IPS-18a (cell line): Measurements from ENCODE around the gene LRRC4B.
A peak's percentile ranks its signal among the peaks of the same experiment; 100 is the strongest.

Experiments
- H3K27ac ChIP-seq: one replicate; pipeline ENCODE4 v1.5.1; 2013; ENCODE audit warnings: low read length
- H3K27me3 ChIP-seq: one replicate; pipeline ENCODE4 v1.6.1; 2013; ENCODE audit warnings: mild to moderate bottlenecking, low read length; ENCODE audit not compliant: control insufficient read depth, insufficient read depth
- H3K36me3 ChIP-seq: one replicate; pipeline ENCODE4 v1.6.1; 2013; ENCODE audit warnings: low read depth, low read length; ENCODE audit not compliant: control insufficient read depth
- H3K4me1 ChIP-seq: one replicate; pipeline ENCODE4 v1.6.1; 2013; ENCODE audit warnings: low read depth, low read length; ENCODE audit not compliant: control insufficient read depth
- H3K4me3 ChIP-seq: one replicate; pipeline ENCODE4 v1.5.1; 2013; ENCODE audit warnings: low read length
- H3K9ac ChIP-seq: one replicate; pipeline ENCODE4 v1.6.1; 2013; ENCODE audit warnings: mild to moderate bottlenecking, low read length, moderate library complexity
- H3K9me3 ChIP-seq: one replicate; pipeline ENCODE4 v1.6.1; 2013; ENCODE audit warnings: low read depth, low read length; ENCODE audit not compliant: control insufficient read depth

Gene LRRC4B

DNA sequence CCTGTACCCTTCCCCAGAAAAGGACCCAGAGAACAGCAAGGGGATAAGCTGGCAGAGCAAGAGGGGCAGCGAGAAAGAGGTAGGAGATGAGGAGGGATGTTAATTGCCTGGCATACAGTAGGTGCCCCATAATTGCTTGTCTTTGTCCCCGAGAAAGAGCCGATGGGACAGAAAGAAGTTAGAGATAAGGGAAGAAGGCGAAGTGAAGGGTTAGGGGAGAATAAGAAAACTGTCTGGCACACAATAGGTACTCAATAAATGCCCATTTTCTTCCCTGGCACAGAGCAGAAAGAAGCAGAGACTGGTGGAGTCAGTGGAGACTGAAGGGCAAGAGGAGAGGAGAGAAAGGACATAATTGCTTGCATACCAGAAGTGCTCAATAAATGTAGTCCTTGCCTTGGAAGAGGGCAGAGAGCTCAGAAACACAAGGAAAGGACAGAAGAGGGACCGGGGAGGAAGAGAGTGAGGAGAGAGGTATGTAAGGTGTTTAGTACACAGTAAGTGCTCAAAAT lies 73.2 kb downstream of the LRRC4B start:
- Histone ChIP-seq H3K27me3 (peaks cover 95% of the 10 kb centered on the region), H3K4me3 (no peak overlapping the region), H3K36me3 (no peaks in the 10 kb centered on the region), H3K27ac (no peak overlapping the region), H3K9me3 (no peaks in the 10 kb centered on the region), H3K9ac (no peak overlapping the region), H3K4me1 (no peaks in the 10 kb centered on the region)

DNA sequence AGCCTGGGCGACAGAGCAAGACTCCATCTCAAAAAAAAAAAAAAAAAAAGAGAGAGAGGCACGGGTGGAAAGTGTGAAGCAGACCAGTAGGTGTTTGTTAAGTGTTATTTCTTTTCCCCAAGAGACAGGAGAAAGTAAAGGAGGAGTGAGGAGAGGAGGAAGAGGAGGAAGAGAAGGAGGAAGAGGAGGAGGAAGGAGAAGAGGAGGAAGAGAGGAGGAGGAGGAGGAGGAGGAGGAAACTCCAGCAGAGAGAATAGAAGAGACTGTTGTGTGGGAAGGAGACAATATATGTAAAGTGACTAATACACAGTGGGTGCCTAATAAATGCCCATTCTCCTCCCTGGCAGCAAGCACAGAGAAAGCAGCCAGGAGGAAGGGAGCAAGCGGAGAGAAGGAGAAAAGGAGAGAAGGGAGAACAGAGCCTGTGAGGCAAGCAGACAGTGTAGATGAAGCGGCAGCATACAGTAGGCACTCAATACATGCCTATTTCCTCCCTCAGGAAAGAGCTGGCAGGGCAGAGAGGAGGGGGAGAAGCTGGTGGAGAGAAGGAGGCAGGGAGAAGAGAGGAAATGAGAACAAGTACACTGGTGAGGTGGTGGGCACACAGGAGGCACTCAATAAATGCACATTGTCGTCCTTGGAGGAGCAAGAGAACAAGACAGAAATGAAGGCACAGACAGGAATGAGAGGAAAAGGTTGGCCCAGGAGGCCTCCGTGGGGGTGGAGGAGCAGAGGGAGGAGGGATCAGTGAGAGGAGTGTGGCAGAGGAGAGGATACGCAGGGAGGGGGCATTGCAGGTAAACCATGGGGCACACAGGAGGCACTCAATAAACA lies 73.8 kb downstream of the LRRC4B start:
- no peak overlapping the region for H3K27ac ChIP-seq
- no peak overlapping the region for H3K9ac ChIP-seq
- no peaks in the 10 kb centered on the region for H3K9me3 ChIP-seq
- peaks cover 93% of the 10 kb centered on the region for H3K27me3 ChIP-seq
- H3K4me3 ChIP-seq: no peak overlapping the region
- H3K36me3 ChIP-seq: no peaks in the 10 kb centered on the region
- H3K4me1 ChIP-seq: no peaks in the 10 kb centered on the region

- Histone ChIP-seq H3K4me1 (no peaks in the 10 kb centered on the region), H3K27me3 (peaks cover 93% of the 10 kb centered on the region), H3K9me3 (no peaks in the 10 kb centered on the region), H3K9ac (no peak overlapping the region), H3K36me3 (no peaks in the 10 kb centered on the region), H3K4me3 (no peak overlapping the region), H3K27ac (no peak overlapping the region)
These were observed 75.1 kb downstream of the LRRC4B start for GRCh38 chr19:50493171-50493570.

DNA sequence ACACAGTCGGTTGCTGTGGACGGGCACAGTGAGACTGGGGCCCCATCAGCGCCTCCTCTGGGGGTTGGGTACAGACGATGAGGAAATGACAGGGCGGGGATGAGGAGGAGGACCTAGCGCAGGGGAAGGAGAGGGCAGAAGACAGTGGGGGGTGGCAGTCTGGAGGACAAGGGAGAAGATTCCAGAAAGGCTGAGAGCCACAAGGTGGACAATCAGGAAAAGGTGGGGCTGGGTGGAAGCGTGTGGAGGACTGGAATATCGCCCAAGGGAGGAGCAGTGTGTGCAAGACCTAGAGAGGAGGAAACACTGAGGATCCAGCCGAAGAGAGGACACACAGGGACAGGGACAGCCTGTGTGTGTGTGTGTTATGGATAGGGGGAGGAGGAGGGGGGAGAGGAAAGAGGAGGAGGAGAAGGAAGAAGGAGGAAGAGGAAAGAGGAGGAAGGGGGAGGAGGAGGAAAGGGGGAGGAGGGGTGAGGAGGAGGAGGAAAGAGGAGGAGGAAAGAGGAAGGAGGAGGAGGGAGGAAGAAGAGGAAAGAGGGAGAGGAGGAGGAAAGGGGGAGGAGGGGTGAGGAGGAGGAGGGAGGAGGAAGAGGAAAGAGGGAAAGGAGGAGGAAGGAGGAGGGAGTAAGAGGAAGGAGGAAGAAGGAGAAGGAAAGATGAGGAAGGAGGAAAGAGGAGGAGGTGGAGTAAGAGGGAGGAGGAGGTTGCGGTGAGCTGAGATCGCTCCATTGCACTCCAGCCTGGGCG lies 75.8 kb downstream of the LRRC4B start:
- Histone ChIP-seq H3K9ac (no peak overlapping the region), H3K27me3 (peaks cover 93% of the 10 kb centered on the region), H3K27ac (no peak overlapping the region), H3K4me3 (no peak overlapping the region), H3K9me3 (no peaks in the 10 kb centered on the region), H3K4me1 (no peaks in the 10 kb centered on the region), H3K36me3 (no peaks in the 10 kb centered on the region)

DNA sequence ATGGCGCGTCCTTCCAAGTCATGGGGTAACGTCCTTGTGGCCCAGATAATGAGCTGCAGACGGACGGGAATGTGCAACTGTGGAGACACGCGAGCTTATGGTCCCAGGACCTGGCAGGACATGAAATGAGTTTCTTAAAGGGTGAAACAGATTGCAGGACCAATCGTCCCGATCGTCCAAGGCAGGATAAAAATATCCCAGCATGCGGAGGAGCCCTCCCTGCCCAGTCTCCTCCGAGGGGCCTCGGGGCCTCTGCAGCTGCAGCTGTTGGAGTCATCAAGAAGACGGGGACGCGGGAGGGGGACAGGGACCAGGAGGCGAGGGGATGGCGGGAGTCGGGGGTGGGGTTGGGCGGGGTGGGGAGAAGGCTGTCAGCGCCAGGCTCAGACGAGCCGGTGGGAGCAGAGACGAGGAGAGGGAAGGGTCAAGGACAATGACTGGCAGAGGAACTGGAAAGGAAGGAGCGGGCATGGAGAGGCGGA lies 77.2 kb downstream of the LRRC4B start:
- H3K27ac ChIP-seq: no peak overlapping the region
- H3K9ac ChIP-seq: no peak overlapping the region
- peaks cover 8% of the 10 kb centered on the region for H3K9me3 ChIP-seq
- no peaks in the 10 kb centered on the region for H3K36me3 ChIP-seq
- H3K4me3 ChIP-seq: no peak overlapping the region
- H3K27me3 ChIP-seq: peaks cover 91% of the 10 kb centered on the region
- H3K4me1 ChIP-seq: no peaks in the 10 kb centered on the region

- no peak overlapping the region for H3K4me3 ChIP-seq
These were observed 77.8 kb downstream of the LRRC4B start for GRCh38 chr19:50490411-50490811.

GRCh38 chr19:50489461-50490011 lies 78.7 kb downstream of the LRRC4B start:
- H3K4me3 ChIP-seq: peak overlapping the region; percentile 23
- H3K9me3 ChIP-seq: peaks cover 13% of the 10 kb centered on the region
- H3K4me1 ChIP-seq: no peaks in the 10 kb centered on the region
- H3K27me3 ChIP-seq: peaks cover 79% of the 10 kb centered on the region
- no peak overlapping the region for H3K9ac ChIP-seq
- no peak overlapping the region for H3K27ac ChIP-seq
- H3K36me3 ChIP-seq: no peaks in the 10 kb centered on the region

More at GRCh38 chr19:50490411-50490811, 77.8 kb downstream of the LRRC4B start:
- Histone ChIP-seq H3K9me3 (peaks cover 13% of the 10 kb centered on the region), H3K4me1 (no peaks in the 10 kb centered on the region), H3K9ac (no peak overlapping the region), H3K27me3 (peaks cover 88% of the 10 kb centered on the region), H3K36me3 (no peaks in the 10 kb centered on the region), H3K27ac (no peak overlapping the region)

- Histone ChIP-seq H3K4me3 (no peak overlapping the region), H3K9me3 (peaks cover 13% of the 10 kb centered on the region), H3K36me3 (no peaks in the 10 kb centered on the region), H3K27me3 (peaks cover 70% of the 10 kb centered on the region), H3K9ac (no peak overlapping the region), H3K4me1 (no peaks in the 10 kb centered on the region), H3K27ac (no peak overlapping the region)
These were observed 79.6 kb downstream of the LRRC4B start for GRCh38 chr19:50488389-50489194.

DNA sequence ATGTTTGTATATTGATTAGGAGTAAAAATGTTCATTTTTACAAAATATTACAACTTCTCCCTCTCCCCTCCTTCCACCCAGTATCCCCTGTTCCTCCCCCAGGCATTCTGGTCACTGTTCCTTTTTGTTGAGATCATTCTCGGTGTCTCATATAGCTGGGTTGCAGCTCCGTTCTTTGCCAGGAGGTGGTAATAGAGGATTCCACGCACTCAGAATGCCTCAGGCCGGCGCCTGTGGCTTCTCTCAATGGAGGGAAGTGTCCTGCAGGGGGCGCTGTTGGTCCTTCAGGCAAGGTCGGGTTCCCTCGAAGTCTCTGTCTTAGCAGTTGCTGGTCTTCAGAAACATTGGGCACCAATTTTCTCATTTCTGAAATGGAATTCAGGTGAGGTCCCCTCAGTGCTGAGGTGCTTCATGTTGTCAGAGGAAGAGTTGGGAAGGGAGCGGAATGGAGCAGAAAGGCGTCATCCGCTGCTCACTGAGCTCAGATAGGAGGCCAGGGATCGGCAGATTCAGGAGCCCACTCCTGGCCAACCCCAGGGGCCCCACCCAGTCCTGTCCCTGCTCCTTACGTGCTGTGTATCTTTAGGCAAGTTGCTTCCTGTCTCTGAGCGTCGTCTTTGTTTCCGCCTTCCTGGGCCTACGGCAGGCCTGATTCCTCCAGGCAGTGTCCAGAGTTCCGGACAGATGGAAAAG lies 81.3 kb downstream of the LRRC4B start:
- Histone ChIP-seq H3K27ac (no peak overlapping the region), H3K9me3 (peaks cover 13% of the 10 kb centered on the region), H3K9ac (no peak overlapping the region), H3K27me3 (peaks cover 53% of the 10 kb centered on the region), H3K4me1 (no peaks in the 10 kb centered on the region), H3K4me3 (no peak overlapping the region), H3K36me3 (peaks cover 8% of the 10 kb centered on the region)

GRCh38 chr19:50485284-50485955 lies 82.8 kb downstream of the LRRC4B start:
- Histone ChIP-seq H3K4me1 (no peaks in the 10 kb centered on the region), H3K4me3 (no peak overlapping the region), H3K9ac (no peak overlapping the region), H3K36me3 (peaks cover 8% of the 10 kb centered on the region), H3K9me3 (peaks cover 13% of the 10 kb centered on the region), H3K27me3 (peaks cover 38% of the 10 kb centered on the region), H3K27ac (no peak overlapping the region)
